Natural killer cell (primary cell): Measurements from ENCODE around the gene SEMA7A. TPM values are rescaled to one million over a fixed set of nuclear protein-coding genes. Genes with fewer than 3 reads are reported as not detected.

Source experiments
- ATAC-seq, 3 donors: fragments of 150-1000 bp in 2 of 3; fragments of 200-7000 bp in 1 of 3; cut with Tn5 transposase; 1 replicate in 1 of 3; 2 replicates in 2 of 3; pipeline ENCODE4 v1.10.0; 2021; ENCODE audit warnings: mild to moderate bottlenecking in 2 of 3, moderate library complexity in 2 of 3
- DNase-seq, 2 donors: peaks; one replicate each; pipeline versions ENCODE4 v3.0.0 to v3.0.0-alpha.2; 2013 to 2021; ENCODE audit warnings: mixed read lengths in 1 of 2
- H3K27ac ChIP-seq: one replicate; pipeline ENCODE4 v1.5.1; 2013; ENCODE audit warnings: mild to moderate bottlenecking, low read length
- H3K27me3 ChIP-seq: one replicate; pipeline ENCODE4 v1.6.1; 2013; ENCODE audit warnings: low read length; ENCODE audit not compliant: control insufficient read depth, insufficient read depth
- H3K36me3 ChIP-seq: one replicate; pipeline ENCODE4 v1.6.1; 2013; ENCODE audit warnings: low read length; ENCODE audit not compliant: control insufficient read depth, insufficient read depth
- H3K4me1 ChIP-seq: one replicate; pipeline ENCODE4 v1.6.1; 2013; ENCODE audit warnings: low read length; ENCODE audit not compliant: control insufficient read depth, insufficient read depth
- H3K4me3 ChIP-seq: one replicate; pipeline ENCODE4 v1.5.1; 2013; ENCODE audit warnings: low read length
- H3K9me3 ChIP-seq: one replicate; pipeline ENCODE4 v1.6.1; 2013; ENCODE audit warnings: low read length; ENCODE audit not compliant: control insufficient read depth, insufficient read depth
- H3K27ac Mint-ChIP-seq, 2 donors: one replicate each; pipeline ENCODE4 v1.8.0; 2022; ENCODE audit warnings: mild to moderate bottlenecking in 2 of 2, mixed read lengths in 2 of 2, moderate library complexity in 1 of 2
- H3K27me3 Mint-ChIP-seq, 2 donors: one replicate each; pipeline ENCODE4 v1.8.0; 2022; ENCODE audit warnings: low read depth in 2 of 2, mixed read lengths in 2 of 2
- H3K36me3 Mint-ChIP-seq: one replicate; pipeline ENCODE4 v1.8.0; 2022; ENCODE audit warnings: mixed read lengths
- H3K4me1 Mint-ChIP-seq, 2 donors: one replicate each; pipeline ENCODE4 v1.8.0; 2022; ENCODE audit warnings: mixed read lengths in 2 of 2
- H3K4me3 Mint-ChIP-seq: one replicate; pipeline ENCODE4 v1.8.0; 2022; ENCODE audit warnings: mild to moderate bottlenecking, moderate library complexity, mixed read lengths
- H3K9me3 Mint-ChIP-seq, 2 donors: one replicate each; pipeline ENCODE4 v1.8.0; 2022; ENCODE audit warnings: mixed read lengths in 2 of 2
- WGBS: methylation state at CpG from one replicate; pipeline ENCODE4 v1.1.7; 2013; ENCODE audit warnings: missing lambda C conversion rate; ENCODE audit not compliant: insufficient coverage; 5-methylcytosine and 5-hydroxymethylcytosine counted together
- intact Hi-C: fragments of 100-400 bp; cut with micrococcal nuclease; formaldehyde crosslinking; loops from one replicate; pipeline ENCODE4 v1.14.2; 2022
- total RNA-seq, 4 donors: library from RNA; stranded (reverse); fragments of 120-200 nt in 1 of 4; gene quantifications; one replicate each; pipeline versions ENCODE4 v1.2.3 to v1.2.4, GENCODE V29; 2013 to 2022
- TF ChIP-seq, protein P1 (sequence below): fragments of 200-600 bp; IDR thresholded peaks from one replicate; pipeline ENCODE4 v1.8.0; 2022; ENCODE audit warnings: antibody characterized with exemption

The SEMA7A gene
- total RNA-seq, 3 donors from 2014 or later (not counting 1 experiment from before 2014, with no cell fraction given): 4.7 to 46.2 (median 9.0) TPM

DNA sequence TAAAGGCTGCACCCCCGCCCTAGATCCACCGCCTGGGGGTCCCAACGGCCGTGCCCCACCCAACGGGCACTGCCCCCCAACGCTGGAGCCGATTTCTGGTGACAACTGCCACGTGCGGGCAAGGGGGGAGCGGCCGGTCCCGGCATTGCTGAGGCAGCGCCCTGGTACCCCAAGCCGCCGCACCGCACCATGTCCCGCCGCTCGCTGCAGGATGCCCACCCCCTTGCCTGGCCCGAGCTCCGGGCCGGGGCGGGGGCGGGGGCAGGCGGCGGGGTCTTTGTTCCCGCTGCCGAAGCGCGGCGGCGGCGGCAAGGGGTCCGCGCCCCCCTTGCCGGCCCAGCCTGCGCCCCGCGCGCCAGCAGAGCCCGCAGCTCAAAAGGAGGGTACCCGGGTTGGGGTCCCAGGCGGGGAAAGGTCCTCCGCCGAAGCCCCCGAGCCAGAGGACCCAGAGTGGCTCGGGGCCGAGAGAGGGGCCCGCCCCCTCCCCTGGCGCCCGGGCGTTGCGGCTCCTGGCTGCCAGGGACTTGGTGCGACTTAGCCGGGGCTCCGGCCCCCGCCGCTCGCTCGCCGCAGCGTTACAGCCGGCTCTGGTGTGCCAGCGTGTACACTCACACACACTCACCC is 678 bp downstream of the SEMA7A start:
- peak overlapping the region in 1 of 2 donors; percentile 76 for H3K27ac Mint-ChIP-seq
- Histone ChIP-seq H3K27me3 (no peaks in the 10 kb centered on the region), H3K9me3 (no peaks in the 10 kb centered on the region), H3K4me1 (peaks cover 62% of the 10 kb centered on the region), H3K4me3 (peak overlapping the region; percentile 55), H3K27ac (peak overlapping the region; percentile 39), H3K36me3 (no peaks in the 10 kb centered on the region)
- H3K9me3 Mint-ChIP-seq: no peaks in the 10 kb centered on the region
- no peaks in the 10 kb centered on the region for H3K27me3 Mint-ChIP-seq
- TF ChIP-seq, protein P1, sequence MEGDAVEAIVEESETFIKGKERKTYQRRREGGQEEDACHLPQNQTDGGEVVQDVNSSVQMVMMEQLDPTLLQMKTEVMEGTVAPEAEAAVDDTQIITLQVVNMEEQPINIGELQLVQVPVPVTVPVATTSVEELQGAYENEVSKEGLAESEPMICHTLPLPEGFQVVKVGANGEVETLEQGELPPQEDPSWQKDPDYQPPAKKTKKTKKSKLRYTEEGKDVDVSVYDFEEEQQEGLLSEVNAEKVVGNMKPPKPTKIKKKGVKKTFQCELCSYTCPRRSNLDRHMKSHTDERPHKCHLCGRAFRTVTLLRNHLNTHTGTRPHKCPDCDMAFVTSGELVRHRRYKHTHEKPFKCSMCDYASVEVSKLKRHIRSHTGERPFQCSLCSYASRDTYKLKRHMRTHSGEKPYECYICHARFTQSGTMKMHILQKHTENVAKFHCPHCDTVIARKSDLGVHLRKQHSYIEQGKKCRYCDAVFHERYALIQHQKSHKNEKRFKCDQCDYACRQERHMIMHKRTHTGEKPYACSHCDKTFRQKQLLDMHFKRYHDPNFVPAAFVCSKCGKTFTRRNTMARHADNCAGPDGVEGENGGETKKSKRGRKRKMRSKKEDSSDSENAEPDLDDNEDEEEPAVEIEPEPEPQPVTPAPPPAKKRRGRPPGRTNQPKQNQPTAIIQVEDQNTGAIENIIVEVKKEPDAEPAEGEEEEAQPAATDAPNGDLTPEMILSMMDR: no peak
- H3K4me3 Mint-ChIP-seq: peak overlapping the region; percentile 88
- under 1% methylated on average over 64 of the region's 64 CpGs for WGBS
- peaks cover 18 to 53% of the 10 kb centered on the region in 2 donors for H3K4me1 Mint-ChIP-seq
- DNase-seq: peak in 1 of 2 donors; percentile 24
- ATAC-seq: peak in 1 of 3 donors; percentile 59
- no peaks in the 10 kb centered on the region for H3K36me3 Mint-ChIP-seq
- intact Hi-C loops: no loop called here

DNA sequence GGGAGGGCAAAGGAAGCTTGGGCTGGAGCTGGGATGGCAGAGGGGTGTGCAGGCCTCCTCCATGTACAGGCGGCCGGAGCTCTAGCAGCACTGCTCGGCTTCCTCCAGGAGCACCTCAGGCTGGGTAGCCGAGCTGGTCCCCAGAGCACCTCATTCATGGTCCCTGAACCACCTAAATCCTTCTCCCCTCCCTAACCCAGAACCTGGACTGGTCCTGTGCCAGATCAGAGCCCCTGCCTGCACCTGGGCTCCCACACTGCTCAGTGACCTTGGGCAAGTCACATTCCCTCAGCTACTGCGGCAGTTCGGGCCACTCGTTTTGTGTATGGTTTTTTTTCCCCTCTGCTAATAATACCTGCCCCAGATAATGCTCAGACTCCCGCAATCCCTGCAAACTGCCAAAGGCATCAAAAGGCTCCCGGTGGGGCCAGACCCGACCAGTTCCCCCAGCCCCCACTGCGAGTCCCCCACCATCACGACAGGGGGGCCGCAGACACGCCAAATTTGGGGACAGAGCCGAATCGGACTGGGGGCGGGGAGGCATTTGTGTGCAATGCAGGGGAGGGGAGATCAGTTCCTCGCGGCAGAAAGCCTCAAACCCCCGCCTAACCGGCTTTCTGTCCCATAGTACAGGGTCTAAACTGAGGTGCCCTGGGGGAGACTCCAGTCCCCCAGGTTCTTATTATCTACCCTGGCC is 1.3 kb downstream of the SEMA7A start:
- peaks cover 18 to 59% of the 10 kb centered on the region in 2 donors for H3K4me1 Mint-ChIP-seq
- Histone ChIP-seq H3K27ac (peak overlapping the region; percentile 8), H3K27me3 (no peaks in the 10 kb centered on the region), H3K9me3 (no peaks in the 10 kb centered on the region), H3K4me3 (peak overlapping the region; percentile 50), H3K4me1 (peaks cover 69% of the 10 kb centered on the region), H3K36me3 (no peaks in the 10 kb centered on the region)
- peak overlapping the region; percentile 75 for H3K4me3 Mint-ChIP-seq
- H3K27ac Mint-ChIP-seq: peak overlapping the region in 1 of 2 donors; percentile 77
- WGBS: 31% methylated on average over 21 of the region's 21 CpGs
- intact Hi-C loops: no loop called here
- H3K36me3 Mint-ChIP-seq: no peaks in the 10 kb centered on the region
- no peaks in the 10 kb centered on the region for H3K27me3 Mint-ChIP-seq
- TF ChIP-seq, protein P1: no peak
- no peak for ATAC-seq
- no peaks in the 10 kb centered on the region for H3K9me3 Mint-ChIP-seq
- DNase-seq: peak in 1 of 2 donors; percentile 10

DNA sequence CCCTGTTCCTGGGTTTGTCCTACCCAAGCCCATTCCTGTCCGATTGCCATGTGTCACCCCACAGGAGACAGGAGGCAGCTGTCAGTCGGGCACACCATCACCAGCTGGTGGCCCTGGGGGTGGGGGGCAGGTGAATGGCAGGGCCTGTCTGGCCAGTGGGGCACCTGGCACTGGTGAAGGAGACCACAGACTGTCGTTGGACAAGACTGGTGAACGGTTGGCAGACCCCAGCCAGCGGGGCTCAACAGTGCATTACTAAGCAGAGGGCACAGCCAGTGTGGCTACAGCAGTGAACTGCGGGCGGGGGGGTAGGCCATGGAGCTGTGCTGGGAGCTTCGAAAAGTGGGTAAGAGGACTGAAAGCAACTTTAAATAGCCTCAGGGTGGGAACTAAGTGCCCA is 2.1 kb downstream of the SEMA7A start:
- Mint-ChIP-seq H3K9me3 (no peaks in the 10 kb centered on the region), H3K4me1 (peaks cover 18 to 63% of the 10 kb centered on the region in 2 donors), H3K4me3 (peak overlapping the region; percentile 75), H3K27me3 (no peaks in the 10 kb centered on the region), H3K27ac (peak overlapping the region in 1 of 2 donors; percentile 77), H3K36me3 (no peaks in the 10 kb centered on the region)
- Histone ChIP-seq H3K36me3 (no peaks in the 10 kb centered on the region), H3K4me3 (no peak overlapping the region), H3K9me3 (no peaks in the 10 kb centered on the region), H3K27me3 (no peaks in the 10 kb centered on the region), H3K4me1 (peaks cover 69% of the 10 kb centered on the region), H3K27ac (no peak overlapping the region)
- ATAC-seq (no peak), DNase-seq (peak in 1 of 2 donors; percentile 15)
- WGBS: 59% methylated on average over 8 of the region's 8 CpGs
- intact Hi-C loops: no loop called here
- TF ChIP-seq, protein P1: no peak
